Mammary epithelial cell (primary cell): Measurements from ENCODE around the gene PLD3.

Experiments
- CTCF ChIP-seq, 2 donors: IDR thresholded peaks in 1 of 2; conservative IDR thresholded peaks in 1 of 2; 2 replicates each; pipeline ENCODE4 v1.5.1; 2011 to 2012; ENCODE audit warnings: inconsistent platforms in 2 of 2, low read length in 2 of 2, mild to moderate bottlenecking in 2 of 2, control low read depth in 1 of 2, low read depth in 1 of 2; ENCODE audit not compliant: insufficient read depth in 1 of 2; ENCODE audit errors: extremely low read depth in 1 of 2
- EZH2 ChIP-seq: IDR thresholded peaks from 2 replicates; pipeline ENCODE4 v1.6.1; 2012; ENCODE audit warnings: low read length, inconsistent platforms, borderline replicate concordance

- TF ChIP-seq CTCF (conservative IDR thresholded peaks at IDR 0.05 in 1 of 2, IDR thresholded peaks at IDR 0.05 in 1 of 2; ENCODE audit: extremely low read depth in 1 of 2, insufficient read depth in 1 of 2, low read depth in 1 of 2, low read length in 2 of 2) (no peak), EZH2 (no peak)
Measured at GRCh38 chr19:40395956-40396355, 47.5 kb downstream of the PLD3 start.
